ENCODE data around the gene HLA-DRB5.

DNA sequence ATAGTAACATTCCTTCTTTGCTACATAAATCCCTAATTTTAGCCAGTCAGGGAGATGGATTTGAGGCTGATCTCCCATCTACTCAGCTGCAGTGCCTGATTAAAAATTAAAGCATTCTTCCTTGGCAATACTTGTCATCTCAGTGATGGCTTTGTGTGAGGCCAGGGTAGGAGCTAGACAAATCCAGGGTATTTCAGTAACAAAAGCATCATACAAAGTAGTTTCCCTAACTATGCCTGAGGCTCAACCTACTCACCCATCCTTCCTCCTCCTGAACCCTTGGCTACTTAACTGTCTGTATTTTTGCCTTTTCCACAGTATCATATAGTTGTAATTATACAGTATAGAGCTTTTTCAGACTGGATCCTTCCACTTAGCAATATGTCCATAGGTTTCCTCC lies 37.7 kb downstream of the HLA-DRB5 start:
- no peak for TF ChIP-seq POLR2AphosphoS5 (IDR thresholded peaks at IDR 0.05; ENCODE audit: low read depth)
- TF ChIP-seq, protein P1, sequence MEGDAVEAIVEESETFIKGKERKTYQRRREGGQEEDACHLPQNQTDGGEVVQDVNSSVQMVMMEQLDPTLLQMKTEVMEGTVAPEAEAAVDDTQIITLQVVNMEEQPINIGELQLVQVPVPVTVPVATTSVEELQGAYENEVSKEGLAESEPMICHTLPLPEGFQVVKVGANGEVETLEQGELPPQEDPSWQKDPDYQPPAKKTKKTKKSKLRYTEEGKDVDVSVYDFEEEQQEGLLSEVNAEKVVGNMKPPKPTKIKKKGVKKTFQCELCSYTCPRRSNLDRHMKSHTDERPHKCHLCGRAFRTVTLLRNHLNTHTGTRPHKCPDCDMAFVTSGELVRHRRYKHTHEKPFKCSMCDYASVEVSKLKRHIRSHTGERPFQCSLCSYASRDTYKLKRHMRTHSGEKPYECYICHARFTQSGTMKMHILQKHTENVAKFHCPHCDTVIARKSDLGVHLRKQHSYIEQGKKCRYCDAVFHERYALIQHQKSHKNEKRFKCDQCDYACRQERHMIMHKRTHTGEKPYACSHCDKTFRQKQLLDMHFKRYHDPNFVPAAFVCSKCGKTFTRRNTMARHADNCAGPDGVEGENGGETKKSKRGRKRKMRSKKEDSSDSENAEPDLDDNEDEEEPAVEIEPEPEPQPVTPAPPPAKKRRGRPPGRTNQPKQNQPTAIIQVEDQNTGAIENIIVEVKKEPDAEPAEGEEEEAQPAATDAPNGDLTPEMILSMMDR (IDR thresholded peaks at IDR 0.05; ENCODE audit: insufficient read depth, low read length): no peak
- no peak for TF ChIP-seq SPI1 (IDR thresholded peaks at IDR 0.05; ENCODE audit: borderline replicate concordance, low read depth)
- TF ChIP-seq, protein P2, sequence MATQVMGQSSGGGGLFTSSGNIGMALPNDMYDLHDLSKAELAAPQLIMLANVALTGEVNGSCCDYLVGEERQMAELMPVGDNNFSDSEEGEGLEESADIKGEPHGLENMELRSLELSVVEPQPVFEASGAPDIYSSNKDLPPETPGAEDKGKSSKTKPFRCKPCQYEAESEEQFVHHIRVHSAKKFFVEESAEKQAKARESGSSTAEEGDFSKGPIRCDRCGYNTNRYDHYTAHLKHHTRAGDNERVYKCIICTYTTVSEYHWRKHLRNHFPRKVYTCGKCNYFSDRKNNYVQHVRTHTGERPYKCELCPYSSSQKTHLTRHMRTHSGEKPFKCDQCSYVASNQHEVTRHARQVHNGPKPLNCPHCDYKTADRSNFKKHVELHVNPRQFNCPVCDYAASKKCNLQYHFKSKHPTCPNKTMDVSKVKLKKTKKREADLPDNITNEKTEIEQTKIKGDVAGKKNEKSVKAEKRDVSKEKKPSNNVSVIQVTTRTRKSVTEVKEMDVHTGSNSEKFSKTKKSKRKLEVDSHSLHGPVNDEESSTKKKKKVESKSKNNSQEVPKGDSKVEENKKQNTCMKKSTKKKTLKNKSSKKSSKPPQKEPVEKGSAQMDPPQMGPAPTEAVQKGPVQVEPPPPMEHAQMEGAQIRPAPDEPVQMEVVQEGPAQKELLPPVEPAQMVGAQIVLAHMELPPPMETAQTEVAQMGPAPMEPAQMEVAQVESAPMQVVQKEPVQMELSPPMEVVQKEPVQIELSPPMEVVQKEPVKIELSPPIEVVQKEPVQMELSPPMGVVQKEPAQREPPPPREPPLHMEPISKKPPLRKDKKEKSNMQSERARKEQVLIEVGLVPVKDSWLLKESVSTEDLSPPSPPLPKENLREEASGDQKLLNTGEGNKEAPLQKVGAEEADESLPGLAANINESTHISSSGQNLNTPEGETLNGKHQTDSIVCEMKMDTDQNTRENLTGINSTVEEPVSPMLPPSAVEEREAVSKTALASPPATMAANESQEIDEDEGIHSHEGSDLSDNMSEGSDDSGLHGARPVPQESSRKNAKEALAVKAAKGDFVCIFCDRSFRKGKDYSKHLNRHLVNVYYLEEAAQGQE (IDR thresholded peaks at IDR 0.05; ENCODE audit: insufficient replicate concordance, low read depth): no peak
- no peak for TF ChIP-seq GABPA (IDR thresholded peaks at IDR 0.05; ENCODE audit: low read depth)
